Epidermal melanocyte (primary cell): Measurements from ENCODE around the gene MISP.
"Not testable (repeated sequence)": the region's sequence is repeated elsewhere in the genome, so short reads cannot be mapped to it uniquely, and the experiment has no call there.

ENCODE experiments used
- DNase-seq: peaks from one replicate; pipeline ENCODE4 v3.0.0; 2011; ENCODE audit warnings: low spot score; ENCODE audit not compliant: insufficient read length

MISP gene

GRCh38 chr19:750640-751423, at the start of gene MISP:
MISP (plus strand) TSS chr19:751112; CDS start chr19:756947, 5,835 bp downstream.
- no peak for DNase-seq

- DNase-seq = not testable (repeated sequence)
Measured at GRCh38 chr19:702847-703246, 48.1 kb upstream of the MISP start.

GRCh38 chr19:703329-703650, 47.6 kb upstream of the MISP start:
- no peak for DNase-seq

GRCh38 chr19:703651-704446, 47.1 kb upstream of the MISP start:
- no peak for DNase-seq

GRCh38 chr19:704447-704741, 46.5 kb upstream of the MISP start:
- DNase-seq = no peak

GRCh38 chr19:708154-709143, 42.5 kb upstream of the MISP start, which contains the start of gene PALM:
PALM (plus strand) TSS chr19:708935; CDS start chr19:709147, 212 bp downstream.
- DNase-seq = no peak

- DNase-seq = no peak
Measured at GRCh38 chr19:709196-709964, 41.5 kb upstream of the MISP start.

- no peak for DNase-seq
Measured at GRCh38 chr19:709965-710571, 40.8 kb upstream of the MISP start.

GRCh38 chr19:710767-711166, 40.1 kb upstream of the MISP start:
- DNase-seq = no peak

GRCh38 chr19:711254-711653, 39.7 kb upstream of the MISP start:
- DNase-seq = no peak

GRCh38 chr19:715347-715746, 35.6 kb upstream of the MISP start:
- no peak for DNase-seq

- DNase-seq = no peak
Measured at GRCh38 chr19:718251-718951, 32.5 kb upstream of the MISP start.

GRCh38 chr19:718991-719512, 31.9 kb upstream of the MISP start:
- DNase-seq = peak; percentile 16

GRCh38 chr19:719636-720344, 31.1 kb upstream of the MISP start:
- DNase-seq = no peak

- DNase-seq = no peak
Measured at GRCh38 chr19:720345-721160, 30.4 kb upstream of the MISP start.

GRCh38 chr19:722553-723101, 28.3 kb upstream of the MISP start:
- DNase-seq = peak; percentile 10

GRCh38 chr19:723247-723646, 27.7 kb upstream of the MISP start:
- no peak for DNase-seq

GRCh38 chr19:723714-724113, 27.2 kb upstream of the MISP start:
- no peak for DNase-seq
